OCI-LY3 (cell line): ENCODE results near the gene SOX11.

Experiments used
- CTCF ChIP-seq: fragments of 200-600, 300-600 bp; sonication (generic); IDR thresholded peaks from 2 replicates; pipeline ENCODE4 v1.5.1; 2014; ENCODE audit warnings: antibody characterized with exemption, low read length, low read depth
- EZH2phosphoT487 ChIP-seq: fragments of 200-600 bp; shearing (Covaris generic); IDR thresholded peaks from 2 replicates; pipeline ENCODE4 v1.6.1; 2018; ENCODE audit warnings: antibody characterized with exemption, mixed run types, low read depth

- TF ChIP-seq CTCF (no peak), EZH2phosphoT487 (no peak)
Measured at GRCh38 chr2:5686068-5686467, 6.1 kb upstream of the SOX11 start.
